ENCODE results near the gene ANKH.

DNA sequence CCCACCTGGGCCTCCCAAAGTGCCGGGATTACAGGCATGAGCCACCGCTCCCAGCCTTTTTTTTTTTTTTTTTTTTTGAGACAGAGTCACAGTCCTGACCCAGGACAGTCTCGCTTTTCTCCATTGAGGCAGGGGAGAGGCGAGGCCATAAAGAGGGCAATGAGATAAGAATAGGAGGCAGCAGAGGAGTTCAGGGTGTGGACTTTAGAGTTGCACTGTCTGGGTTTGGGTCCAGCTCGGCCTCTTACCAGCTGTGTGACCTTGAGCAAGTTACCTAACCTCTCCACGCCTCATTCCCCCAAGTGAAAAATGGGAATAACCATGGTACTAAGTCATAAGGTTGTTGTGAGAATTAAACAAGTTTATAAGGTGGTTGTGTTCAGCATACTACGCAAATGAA is 24.6 kb upstream of the ANKH start:
- TF ChIP-seq RNF2 (IDR thresholded peaks at IDR 0.05; ENCODE audit: borderline replicate concordance, low read depth) (no peak), CTCF (IDR thresholded peaks at IDR 0.05) (no peak), RFX5 (IDR thresholded peaks at IDR 0.05) (no peak), MAZ (IDR thresholded peaks at IDR 0.05; ENCODE audit: borderline replicate concordance, low read depth, low read length) (no peak), E2F6 (IDR thresholded peaks at IDR 0.05; ENCODE audit: borderline replicate concordance, low read depth) (no peak), REST (IDR thresholded peaks at IDR 0.05) (no peak), BHLHE40 (IDR thresholded peaks at IDR 0.05; ENCODE audit: low read depth, low read length) (no peak), POLR2A (IDR thresholded peaks at IDR 0.05; ENCODE audit: low read length) (no peak), FOSB (CRISPR knock-in tag; IDR thresholded peaks at IDR 0.05) (no peak)
- TF ChIP-seq, protein P1, sequence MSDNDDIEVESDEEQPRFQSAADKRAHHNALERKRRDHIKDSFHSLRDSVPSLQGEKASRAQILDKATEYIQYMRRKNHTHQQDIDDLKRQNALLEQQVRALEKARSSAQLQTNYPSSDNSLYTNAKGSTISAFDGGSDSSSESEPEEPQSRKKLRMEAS (IDR thresholded peaks at IDR 0.05): no peak
